GOT3 (cell line): ENCODE results near the gene POLR3H.

Source experiments
- DNase-seq: peaks from one replicate; lab custom pipeline; 2025; ENCODE audit warnings: mixed read lengths; lab: John Stamatoyannopoulos, UW

Gene POLR3H

DNA sequence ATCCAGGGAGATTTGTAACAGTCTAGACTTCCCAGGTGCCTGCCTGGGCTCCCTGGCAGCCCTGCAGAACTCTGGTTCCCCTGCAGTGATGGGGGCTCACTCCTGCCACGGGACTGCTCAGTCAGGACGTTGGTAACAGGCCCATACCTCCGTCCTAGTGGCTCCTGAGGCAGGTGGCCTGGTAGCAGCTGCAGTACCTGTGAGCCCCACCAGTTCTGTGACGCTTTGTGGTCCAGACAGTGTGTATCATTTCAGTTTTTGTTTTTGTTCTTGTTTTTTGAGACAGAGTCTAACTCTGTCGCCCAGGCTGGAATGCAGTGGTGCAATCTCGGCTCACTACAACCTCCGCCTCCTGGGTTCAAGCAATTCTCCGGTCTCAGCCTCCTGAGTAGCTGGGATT is 27.8 kb downstream of the POLR3H start:
- DNase-seq = no peak

DNA sequence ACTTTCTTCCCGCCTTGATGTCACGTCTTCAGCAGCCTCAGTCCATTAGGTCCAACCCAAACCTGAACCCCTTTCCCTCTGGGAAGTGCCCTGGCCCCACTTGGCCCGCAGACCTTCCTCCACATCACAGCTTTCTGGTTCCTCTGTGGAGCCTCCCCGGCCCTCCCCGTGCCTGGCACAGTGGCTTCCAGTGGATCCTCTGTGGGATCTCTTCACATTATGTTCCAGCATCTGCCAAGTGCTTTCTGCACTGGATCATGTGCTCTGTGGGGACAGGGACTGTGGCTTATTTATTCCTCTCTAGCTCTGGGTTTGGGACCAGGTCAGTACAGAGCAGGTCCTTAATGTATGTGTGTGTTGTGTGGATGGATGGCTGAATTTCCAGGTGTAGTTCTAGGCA is 30.9 kb downstream of the POLR3H start:
- DNase-seq = no peak

DNA sequence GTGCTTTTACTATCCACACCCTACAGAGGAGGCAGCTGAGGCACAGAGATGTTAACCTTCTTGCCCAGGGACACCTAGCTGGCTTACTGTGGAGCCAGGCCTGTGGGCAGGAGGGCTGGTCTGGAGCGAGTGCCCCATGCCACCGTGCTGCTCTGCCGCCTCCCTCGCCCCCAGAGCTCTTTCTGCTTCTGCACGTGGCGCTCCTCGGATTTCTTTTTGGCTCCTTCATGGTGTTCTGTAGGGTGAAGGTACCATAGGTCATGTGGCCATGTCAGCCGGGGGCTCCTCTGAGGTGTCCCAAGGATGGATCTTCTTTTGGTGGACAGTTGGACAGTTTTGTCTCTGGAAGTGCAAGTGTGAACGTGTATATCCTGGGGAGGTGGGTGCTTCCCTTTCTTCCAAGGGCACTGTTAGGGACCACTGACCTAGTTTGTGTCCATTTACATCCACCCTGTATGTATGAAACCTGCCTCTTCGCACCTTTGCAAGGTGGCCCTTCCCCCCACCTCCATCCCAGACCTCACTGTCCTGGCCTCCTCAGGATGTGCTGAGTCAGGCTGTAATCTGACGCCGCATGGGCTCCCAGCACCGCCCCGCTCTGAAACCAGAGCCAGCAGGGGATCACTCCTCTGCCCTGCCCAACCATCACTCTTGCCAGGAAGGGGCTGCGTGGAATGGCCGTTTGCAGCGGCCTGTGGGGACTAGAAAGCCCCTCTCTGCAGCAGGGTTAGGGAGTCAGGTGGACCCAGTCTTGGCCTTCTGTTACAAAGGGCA is 31.7 kb downstream of the POLR3H start:
- DNase-seq = no peak

DNA sequence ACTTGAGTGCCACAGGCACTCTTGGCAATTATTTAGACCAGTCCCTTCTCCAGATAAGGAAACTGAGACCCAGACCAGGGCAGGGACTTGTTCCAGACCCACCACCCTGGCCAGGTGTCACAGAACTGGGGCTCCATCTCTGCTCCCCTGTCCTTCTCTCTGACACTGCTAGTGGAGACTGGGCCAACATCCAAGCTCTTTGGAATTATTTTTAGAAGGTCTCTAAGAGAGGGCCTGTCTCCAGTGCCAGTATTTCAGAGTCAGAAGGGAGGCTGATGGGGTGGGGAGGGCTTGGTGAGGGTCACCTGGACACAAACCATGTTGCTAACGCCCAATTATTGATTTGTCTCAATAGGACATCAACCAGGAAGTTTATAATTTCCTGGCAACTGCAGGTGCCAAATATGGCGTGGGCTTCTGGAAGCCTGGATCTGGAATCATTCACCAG is 32.7 kb downstream of the POLR3H start:
- DNase-seq = no peak

DNA sequence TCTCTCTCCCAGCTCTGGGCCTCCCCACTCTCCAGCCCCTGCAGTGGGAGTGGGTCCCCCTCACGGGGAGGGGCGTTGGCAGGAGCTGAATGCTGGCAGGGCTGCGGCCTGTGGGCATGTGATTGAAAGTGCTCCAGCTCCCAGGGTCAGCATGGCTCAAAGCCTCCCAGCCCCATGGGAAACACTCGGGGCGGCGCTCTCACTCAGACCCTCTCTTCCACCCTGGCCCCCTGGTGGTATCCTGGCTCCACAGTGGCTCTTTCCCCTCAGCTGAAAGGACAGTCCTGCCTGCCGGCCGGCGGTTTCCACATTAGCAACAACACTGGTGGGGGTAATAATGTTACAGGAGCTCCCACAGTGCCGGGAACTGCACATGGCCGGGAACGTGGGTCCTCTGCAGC is 35.5 kb downstream of the POLR3H start:
- no peak for DNase-seq

DNA sequence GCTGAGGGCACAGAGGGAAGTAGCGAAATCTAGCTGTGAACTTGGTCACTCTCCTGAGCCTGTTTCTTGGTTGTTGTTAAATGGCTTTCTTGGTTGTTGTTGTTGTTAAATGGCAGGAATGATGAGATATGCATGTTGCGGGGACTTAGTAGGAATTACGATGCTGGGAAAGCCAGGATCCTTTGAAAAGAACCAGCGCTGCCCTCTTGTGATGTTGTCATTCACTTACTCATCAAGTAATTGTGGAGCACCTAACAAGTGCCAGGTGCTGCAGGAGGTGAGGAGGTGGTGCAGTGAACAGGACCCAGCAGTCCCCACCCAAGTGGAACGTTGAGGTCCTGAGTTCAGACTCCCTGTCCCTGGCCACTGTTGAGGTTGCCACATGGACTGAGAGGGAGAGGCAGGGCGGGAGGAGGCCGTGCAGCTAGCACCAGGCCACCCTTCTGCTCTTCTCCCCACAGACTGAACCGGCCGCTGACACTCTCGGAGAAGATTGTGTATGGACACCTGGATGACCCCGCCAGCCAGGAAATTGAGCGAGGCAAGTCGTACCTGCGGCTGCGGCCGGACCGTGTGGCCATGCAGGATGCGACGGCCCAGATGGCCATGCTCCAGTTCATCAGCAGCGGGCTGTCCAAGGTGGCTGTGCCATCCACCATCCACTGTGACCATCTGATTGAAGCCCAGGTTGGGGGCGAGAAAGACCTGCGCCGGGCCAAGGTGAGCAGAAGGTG is 36.8 kb downstream of the POLR3H start:
- DNase-seq = no peak

DNA sequence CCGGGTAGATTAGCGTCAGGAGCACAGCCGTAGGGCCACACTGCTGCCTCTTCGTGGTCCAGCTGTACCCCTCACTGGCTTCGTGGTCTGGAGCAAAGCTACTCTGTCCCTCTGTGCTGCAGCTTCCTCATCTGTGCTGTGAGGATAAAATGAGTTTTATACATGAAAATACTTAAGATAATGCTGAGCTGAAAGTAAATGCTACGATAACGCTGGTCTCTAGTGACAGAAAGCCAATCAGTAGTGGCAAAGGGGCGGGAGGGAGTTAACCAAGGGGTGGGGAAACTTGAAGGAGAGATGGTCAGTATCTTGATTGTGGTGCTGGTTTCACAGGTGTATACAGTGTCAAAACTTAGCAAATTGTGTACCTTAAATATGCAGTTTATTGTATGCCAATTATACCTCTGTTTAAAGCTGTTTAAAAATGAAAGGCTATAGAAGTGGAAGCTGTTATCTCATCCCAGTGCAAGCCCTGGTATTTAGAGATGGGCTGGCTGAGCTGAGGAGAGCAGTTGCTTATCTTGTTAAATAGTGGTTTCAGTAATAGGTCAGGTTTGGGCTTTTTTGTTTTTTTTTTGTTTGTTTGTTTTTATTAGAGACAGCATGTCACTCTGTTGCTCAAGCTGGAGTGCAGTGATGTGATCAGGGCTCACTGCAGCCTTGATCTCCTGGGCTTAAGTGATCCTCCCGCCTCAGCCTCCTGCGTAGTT is 38.6 kb downstream of the POLR3H start:
- DNase-seq = no peak

DNA sequence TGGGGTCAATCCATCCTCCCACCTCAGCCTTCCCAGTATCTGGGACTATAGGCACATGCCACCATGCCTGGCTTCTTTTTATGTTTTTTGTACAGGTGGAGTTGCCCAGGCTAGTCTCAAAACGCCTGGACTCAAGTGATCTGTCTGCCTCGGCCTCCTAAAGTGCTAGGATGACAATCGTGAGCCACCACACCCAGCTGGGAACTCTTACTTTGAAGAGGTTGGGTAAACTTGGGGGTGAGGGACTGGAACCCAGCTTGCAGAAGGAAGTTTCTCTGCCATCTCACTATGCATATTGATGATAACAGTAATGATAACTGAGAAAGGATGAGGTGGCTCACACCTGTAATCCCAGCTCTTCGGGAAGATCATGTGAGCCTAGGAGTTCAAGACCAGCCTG is 39.5 kb downstream of the POLR3H start:
- no peak for DNase-seq

DNA sequence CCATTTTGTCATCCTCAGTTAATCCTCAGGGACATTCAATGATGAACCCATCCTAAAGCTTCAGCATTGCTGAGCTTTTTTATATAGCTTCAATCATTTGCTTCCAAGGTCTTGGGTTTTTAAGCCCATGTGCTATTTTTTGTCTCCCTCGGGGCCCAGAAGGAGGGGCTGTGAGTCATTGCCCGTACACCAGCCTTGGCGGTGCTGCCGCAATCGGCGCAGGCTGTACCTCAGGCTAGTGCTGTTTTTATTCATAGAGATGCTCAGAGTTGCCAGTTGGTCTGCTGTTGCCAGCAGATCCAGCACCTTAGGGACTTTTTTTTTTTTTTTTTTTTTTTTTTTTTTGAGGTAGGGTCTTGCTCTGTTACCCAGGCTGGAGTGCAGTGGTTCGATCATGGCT is 39.9 kb downstream of the POLR3H start:
- no peak for DNase-seq

DNA sequence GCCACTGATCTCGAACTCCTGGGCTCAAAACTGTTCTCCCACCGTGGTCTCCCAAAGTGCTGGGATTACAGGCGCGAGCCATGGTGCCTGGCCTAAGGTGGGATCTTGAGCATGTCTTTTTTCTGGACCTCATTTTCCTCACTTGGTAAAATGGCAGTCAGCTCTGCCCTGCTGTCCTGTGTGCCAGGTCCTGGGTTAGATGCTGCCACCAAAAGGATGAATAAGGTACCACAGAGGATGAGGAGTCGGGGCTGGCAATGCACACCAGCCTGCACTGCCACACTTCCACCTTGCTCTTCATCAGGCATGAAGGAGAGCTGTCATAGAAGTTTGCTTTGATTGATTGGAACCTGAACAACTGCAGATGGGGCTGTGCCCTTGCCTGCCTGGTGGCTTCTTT is 43.1 kb downstream of the POLR3H start:
- DNase-seq = no peak

DNA sequence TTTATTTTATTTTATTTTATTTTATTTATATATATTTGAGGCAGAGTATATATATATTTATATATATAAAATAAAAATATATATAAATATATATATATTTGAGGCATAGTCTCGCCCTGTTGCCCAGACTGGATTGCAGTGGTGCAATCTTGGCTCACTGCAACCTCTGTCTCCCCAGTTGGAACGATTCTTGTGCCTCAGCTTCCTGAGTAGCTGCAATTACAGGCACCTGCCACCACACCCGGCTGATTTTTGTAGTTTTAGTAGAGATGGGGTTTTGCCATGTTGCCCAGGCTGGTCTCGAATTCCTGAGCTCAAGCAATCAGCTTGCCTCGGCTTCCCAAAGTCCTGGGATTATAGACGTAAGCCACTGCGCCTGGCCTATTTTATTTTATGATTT is 44.0 kb downstream of the POLR3H start:
- DNase-seq = no peak

DNA sequence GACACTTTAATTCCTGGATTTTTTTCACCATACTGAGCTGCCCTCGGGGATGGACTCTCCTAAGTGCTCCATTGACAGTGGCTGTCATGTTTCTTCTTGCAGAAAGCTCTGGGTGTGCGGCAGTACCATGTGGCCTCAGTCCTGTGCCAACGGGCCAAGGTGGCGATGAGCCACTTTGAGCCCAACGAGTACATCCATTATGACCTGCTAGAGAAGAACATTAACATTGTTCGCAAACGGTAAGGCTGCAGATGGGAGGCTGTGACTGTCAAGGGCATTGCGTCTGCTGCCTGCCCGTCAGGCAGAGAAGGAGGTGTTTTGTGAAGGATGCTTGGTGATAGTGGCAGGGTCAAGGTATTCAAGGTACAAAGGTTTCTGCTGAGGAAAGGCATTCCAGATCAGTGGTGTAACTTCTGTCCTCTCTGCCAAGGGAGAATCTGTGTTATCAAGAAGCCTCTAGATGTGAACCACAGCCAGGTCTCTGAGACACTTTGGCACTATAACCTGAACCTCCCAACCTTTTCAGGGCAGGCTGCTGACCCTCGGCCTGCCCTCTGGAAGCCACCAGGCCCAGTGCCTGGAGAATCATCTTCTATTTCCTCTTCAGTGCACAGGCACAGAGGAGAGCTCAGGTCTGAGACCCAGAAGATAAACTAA is 44.5 kb downstream of the POLR3H start:
- no peak for DNase-seq

DNA sequence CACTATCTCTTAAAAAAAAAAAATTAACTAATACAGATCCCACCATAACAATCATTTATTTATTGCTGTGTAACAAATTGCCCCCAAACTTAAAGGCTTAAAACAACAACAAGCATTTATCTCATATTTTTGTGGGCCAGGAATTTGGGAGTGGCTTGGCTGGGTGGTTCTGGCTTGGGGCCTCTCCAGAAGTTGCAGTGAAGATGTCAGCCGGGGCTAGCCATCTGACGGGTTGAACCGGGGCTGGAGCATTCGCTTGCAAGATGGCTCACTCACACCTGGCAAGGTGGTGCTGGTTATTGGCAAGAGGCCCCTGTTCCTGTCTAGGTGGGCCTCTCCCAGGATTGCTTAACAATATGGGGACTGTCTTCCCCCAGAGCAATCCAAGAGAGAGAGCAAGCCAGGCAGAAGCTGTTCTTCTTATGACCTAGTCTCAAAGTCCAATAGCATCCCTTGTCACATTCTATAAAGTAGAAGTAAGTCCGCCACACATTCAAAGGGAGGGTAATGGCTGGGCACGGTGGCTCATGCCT is 45.9 kb downstream of the POLR3H start:
- no peak for DNase-seq

DNA sequence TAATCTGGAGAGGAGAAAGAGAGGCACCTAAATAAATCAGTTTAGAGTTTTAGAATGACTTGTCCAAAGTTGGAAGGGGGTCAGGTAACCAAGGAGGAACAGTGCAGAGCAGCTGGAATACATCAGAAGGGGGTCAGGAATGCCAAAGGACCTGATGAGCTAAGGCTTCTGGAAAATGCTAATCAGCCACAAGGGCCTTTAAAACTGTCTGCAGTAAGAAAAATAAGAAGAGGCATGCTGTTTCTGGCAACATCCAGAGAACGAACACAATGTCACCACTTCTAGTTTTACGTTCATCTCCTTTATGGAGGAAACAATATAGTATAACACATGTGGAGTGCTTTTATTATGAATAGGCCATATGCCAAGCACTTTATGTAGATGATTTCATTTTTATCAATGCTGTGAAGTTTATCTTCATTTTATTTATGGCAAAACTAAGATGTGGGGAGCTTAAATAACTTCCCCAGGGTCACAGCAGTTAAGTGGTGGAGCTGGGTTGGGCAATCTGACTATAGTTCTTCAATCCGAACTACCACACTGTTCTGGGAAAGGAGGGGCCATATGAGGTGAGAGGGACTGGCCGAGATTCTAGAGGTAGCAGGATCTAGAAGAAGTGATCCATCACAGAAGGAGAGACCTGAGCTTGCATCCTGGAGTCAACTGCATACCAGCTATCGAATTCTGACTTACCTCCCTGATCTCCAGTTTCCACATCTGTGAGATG is 52.7 kb downstream of the POLR3H start:
- no peak for DNase-seq

DNA sequence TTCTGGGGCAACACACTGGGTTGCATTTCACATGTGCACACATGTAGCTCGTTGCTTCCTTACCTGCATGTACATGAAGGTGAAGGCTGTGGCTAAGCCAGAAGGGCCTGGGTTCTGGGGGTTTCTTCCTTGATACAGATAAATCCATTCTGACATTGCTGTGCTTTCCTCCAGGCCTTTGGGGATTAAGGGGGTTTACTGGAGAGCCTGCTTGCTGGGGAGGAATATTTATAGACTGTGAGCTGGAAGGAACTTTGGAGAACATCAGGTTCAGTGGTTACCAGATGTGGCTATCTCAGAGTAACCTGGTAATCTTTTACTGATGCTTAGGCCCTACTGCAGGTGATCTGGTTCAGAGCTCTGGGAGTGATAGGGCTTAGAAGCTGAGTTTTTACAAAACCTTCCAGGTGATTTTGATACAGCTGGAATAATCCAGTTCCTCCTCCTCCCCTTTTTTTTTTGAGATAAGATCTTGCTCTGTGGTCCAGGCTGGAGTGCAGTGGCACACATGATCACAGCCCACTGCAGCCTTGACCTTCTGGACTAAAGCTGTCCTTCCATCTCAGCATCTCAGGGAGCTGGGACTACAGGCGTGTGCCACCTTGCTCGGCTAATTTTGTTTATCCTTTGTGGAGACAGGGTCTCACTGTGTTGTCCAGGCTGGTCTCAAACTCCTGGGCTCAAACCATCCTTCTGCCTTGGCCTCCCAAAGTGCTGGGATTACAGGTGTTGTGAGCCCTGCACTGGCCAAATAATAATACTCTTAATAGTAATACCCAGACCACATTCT is 55.5 kb downstream of the POLR3H start:
- DNase-seq = no peak

DNA sequence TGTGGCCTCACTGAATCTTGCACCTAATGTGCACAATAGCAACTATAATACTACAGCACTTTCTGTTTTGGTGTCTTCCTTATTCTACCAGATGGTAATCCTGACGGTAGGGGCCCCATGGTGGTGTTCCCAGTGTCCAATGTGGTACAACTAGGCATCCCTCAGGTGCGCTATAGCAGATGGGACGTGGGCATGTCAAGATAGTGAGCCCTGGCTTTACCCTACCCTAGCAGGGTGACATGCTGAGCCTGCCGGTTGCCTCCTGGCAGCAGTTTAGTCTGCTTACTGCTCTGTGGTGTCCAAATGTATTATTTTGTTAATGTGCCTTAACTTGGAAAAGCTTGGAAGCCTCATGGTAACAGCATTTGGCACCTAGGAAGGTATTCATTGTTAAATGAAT is 56.2 kb downstream of the POLR3H start:
- DNase-seq = no peak

DNA sequence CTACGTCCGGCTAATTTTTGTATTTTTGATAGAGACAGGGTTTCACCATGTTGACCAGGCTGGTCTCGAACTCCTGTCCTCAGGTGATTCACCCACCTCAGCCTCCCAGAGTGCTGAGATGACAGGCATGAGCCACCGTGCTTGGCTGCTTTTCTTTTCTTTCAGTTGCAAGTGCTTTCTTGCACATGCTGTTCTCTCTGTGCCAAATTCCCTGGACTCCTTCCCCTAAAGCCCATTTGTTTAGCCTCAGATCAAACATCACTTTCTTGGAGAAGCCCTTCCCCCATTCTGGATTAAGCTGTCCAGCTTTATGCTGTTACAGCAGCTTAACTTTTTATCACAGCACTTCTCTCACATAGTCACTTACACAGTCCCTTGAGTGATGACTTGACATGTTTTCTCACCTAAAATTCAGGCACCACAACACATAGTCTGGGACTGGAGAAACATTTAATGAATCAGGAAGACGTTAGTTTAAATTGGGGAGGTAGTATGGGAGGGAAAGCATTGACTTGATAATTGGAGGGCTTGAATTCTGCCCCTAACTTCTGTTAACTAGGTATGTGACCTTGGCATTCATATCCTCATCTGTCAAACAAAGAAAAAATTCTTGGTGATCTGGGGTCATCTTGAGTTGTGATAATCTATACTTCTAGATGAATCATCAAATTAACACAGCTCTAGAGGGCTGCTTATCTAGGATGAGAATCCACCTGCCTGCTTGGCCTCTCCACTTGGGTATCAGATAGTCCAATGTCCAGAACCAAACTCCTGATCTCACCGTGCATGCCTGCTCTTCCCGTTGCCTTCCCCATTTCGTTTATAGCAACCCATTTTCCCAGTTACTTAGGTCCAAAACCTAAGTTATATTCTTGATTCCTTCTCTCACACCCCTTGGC is 57.0 kb downstream of the POLR3H start:
- DNase-seq = no peak

DNA sequence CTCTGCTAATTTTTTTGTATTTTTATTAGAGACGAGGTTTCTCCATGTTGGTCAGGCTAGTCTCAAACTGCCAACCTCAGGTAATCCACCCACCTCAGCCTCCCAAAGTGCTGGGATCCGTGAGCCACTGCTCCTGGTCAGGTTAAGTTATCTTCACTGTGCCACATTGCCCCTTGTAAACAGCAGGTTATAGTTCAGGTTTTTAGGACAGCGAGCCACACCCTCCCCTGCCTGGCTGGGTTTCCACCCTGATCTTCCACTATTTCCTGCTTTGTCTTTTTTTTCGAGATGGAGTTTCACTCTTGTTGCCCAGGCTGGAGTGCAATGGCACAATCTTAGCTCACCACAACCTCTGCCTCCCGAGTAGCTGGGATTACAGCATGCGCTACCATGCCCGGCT is 59.2 kb downstream of the POLR3H start:
- no peak for DNase-seq

DNA sequence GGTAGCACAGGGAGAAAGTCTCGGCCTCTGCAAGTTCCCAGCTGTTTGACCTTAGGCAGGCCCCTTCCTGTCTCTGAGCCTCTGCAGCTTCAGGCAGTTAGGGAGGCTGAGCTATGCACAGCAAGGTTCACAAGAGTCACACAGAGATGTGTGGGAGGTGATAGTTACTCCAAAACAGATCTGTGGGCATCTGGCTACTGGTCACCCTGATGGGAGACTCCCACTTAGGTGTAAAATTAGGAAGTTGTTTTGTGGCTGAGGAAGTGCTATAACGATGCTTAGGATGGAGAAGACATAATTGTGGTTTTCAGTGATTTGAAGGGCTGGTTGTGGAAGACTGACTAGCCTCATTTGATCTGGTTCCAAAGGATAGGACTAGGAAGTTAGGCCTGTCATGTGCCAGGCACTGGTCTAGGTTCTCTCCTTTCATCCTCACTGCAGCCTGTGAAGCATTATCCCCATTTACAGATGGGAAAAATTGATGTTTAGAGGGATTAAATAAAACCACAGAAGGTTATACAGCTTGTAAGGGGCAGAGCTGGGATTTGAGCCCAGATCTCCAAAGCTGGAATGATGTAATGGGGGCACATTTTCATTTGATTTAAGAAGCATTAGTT is 61.8 kb downstream of the POLR3H start:
- no peak for DNase-seq
